Measurements from ENCODE around the gene PITX1.

DNA sequence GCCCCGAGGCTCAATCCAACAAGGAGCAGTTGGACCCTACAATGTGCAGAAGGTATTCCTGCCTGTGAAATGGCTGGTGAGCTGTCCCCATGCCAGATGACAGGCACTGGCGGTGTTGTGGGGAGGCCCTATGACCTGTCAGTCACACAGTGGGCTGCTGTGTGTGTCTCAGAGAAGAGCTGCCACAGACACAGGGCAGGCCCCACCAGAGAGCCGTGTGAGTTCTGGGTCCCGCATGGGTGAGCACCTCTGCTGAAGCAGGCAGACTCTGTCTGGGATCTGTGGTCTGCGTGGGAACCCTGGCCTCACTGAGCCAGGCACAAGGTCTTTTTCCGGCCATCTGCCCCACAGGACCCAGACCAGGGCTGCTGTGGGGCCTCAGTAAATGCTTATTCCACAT is 37.3 kb upstream of the PITX1 start:
- TF ChIP-seq, protein P1, sequence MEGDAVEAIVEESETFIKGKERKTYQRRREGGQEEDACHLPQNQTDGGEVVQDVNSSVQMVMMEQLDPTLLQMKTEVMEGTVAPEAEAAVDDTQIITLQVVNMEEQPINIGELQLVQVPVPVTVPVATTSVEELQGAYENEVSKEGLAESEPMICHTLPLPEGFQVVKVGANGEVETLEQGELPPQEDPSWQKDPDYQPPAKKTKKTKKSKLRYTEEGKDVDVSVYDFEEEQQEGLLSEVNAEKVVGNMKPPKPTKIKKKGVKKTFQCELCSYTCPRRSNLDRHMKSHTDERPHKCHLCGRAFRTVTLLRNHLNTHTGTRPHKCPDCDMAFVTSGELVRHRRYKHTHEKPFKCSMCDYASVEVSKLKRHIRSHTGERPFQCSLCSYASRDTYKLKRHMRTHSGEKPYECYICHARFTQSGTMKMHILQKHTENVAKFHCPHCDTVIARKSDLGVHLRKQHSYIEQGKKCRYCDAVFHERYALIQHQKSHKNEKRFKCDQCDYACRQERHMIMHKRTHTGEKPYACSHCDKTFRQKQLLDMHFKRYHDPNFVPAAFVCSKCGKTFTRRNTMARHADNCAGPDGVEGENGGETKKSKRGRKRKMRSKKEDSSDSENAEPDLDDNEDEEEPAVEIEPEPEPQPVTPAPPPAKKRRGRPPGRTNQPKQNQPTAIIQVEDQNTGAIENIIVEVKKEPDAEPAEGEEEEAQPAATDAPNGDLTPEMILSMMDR (conservative IDR thresholded peaks at IDR 0.05 in 1 of 2, IDR thresholded peaks at IDR 0.05 in 1 of 2; ENCODE audit: low read depth in 1 of 2, low read length in 2 of 2), result no peak
- TF ChIP-seq EZH2 (IDR thresholded peaks at IDR 0.05; ENCODE audit: low read length, missing control alignments), result no peak

Data from fibroblast of lung (primary cell).